PC-9 (cell line): ENCODE data around the gene FBXL15.

Experiments used
- EZH2 ChIP-seq: fragments of 200-600 bp; sonication (generic); IDR thresholded peaks from 2 replicates; pipeline ENCODE4 v1.8.0; 2017; ENCODE audit warnings: antibody characterized with exemption, low read depth
- TF ChIP-seq, protein P1 (sequence below): fragments of 200-600 bp; sonication (generic); conservative IDR thresholded peaks from 2 replicates; pipeline ENCODE4 v1.6.1; 2017; ENCODE audit warnings: mixed run types, antibody characterized with exemption, mild to moderate bottlenecking, moderate library complexity

- TF ChIP-seq, protein P1, sequence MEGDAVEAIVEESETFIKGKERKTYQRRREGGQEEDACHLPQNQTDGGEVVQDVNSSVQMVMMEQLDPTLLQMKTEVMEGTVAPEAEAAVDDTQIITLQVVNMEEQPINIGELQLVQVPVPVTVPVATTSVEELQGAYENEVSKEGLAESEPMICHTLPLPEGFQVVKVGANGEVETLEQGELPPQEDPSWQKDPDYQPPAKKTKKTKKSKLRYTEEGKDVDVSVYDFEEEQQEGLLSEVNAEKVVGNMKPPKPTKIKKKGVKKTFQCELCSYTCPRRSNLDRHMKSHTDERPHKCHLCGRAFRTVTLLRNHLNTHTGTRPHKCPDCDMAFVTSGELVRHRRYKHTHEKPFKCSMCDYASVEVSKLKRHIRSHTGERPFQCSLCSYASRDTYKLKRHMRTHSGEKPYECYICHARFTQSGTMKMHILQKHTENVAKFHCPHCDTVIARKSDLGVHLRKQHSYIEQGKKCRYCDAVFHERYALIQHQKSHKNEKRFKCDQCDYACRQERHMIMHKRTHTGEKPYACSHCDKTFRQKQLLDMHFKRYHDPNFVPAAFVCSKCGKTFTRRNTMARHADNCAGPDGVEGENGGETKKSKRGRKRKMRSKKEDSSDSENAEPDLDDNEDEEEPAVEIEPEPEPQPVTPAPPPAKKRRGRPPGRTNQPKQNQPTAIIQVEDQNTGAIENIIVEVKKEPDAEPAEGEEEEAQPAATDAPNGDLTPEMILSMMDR, result no peak
- TF ChIP-seq EZH2, result no peak
These were observed 14.5 kb downstream of the FBXL15 start for GRCh38 chr10:102435133-102435497.
